ENCODE measurements around the gene PLCD4.
A peak's percentile ranks its signal among the peaks of the same experiment; 100 is the strongest.

The PLCD4 gene

GRCh38 chr2:218621007-218621406, 13.3 kb downstream of the PLCD4 start:
- no peak for DNase-seq (ENCODE audit: low read depth in 2 of 2)

GRCh38 chr2:218622606-218623365, 15.1 kb downstream of the PLCD4 start:
- DNase-seq (ENCODE audit: low read depth in 2 of 2) = no peak

- DNase-seq (ENCODE audit: low read depth in 2 of 2) = no peak
Observed at GRCh38 chr2:218623366-218623705, 15.6 kb downstream of the PLCD4 start.

GRCh38 chr2:218626369-218626768, 18.7 kb downstream of the PLCD4 start:
- DNase-seq (ENCODE audit: low read depth in 2 of 2) = no peak

GRCh38 chr2:218627939-218628338, 20.2 kb downstream of the PLCD4 start:
- DNase-seq (ENCODE audit: low read depth in 2 of 2) = no peak

GRCh38 chr2:218631837-218632236, 24.1 kb downstream of the PLCD4 start:
- no peak for DNase-seq (ENCODE audit: low read depth in 2 of 2)

GRCh38 chr2:218635719-218636118, 28.0 kb downstream of the PLCD4 start:
- DNase-seq (ENCODE audit: low read depth in 2 of 2) = no peak

GRCh38 chr2:218638372-218638771, 30.7 kb downstream of the PLCD4 start:
- DNase-seq (ENCODE audit: low read depth in 2 of 2) = no peak

- no peak for DNase-seq (ENCODE audit: low read depth in 2 of 2)
Observed at GRCh38 chr2:218642121-218642656, 34.5 kb downstream of the PLCD4 start.

GRCh38 chr2:218642786-218643185, 35.1 kb downstream of the PLCD4 start:
- no peak for DNase-seq (ENCODE audit: low read depth in 2 of 2)

- no peak for DNase-seq (ENCODE audit: low read depth in 2 of 2)
Observed at GRCh38 chr2:218643751-218644310, 36.1 kb downstream of the PLCD4 start.

- no peak for DNase-seq (ENCODE audit: low read depth in 2 of 2)
Observed at GRCh38 chr2:218644721-218645120, 37.0 kb downstream of the PLCD4 start.

- no peak for DNase-seq (ENCODE audit: low read depth in 2 of 2)
Observed at GRCh38 chr2:218645126-218645525, 37.4 kb downstream of the PLCD4 start.

GRCh38 chr2:218648088-218648786, 40.5 kb downstream of the PLCD4 start:
- DNase-seq (ENCODE audit: low read depth in 2 of 2) = peak; percentile 14 to 34

GRCh38 chr2:218648787-218649100, 41.0 kb downstream of the PLCD4 start:
- no peak for DNase-seq (ENCODE audit: low read depth in 2 of 2)

- no peak for DNase-seq (ENCODE audit: low read depth in 2 of 2)
Observed at GRCh38 chr2:218655751-218656150, 48.1 kb downstream of the PLCD4 start.

GRCh38 chr2:218658671-218659257, 51.1 kb downstream of the PLCD4 start:
- peak; percentile 17 to 34 for DNase-seq (ENCODE audit: low read depth in 2 of 2)

- DNase-seq (ENCODE audit: low read depth in 2 of 2) = peak; percentile 92 to 94
Observed at GRCh38 chr2:218659258-218659987, 51.7 kb downstream of the PLCD4 start, which contains the start of the genes BCS1L and ZNF142. Gene BCS1L, plus strand, starts transcription at chr2:218659683. Its CDS starts 1,305 bp downstream, at chr2:218660988. Gene ZNF142, minus strand, starts transcription at chr2:218659623. Its CDS starts 3,194 bp downstream, at chr2:218656429.

GRCh38 chr2:218659988-218660358, 52.3 kb downstream of the PLCD4 start:
- DNase-seq (ENCODE audit: low read depth in 2 of 2) = no peak

- no peak for DNase-seq (ENCODE audit: low read depth in 2 of 2)
Observed at GRCh38 chr2:218662377-218662776, 54.7 kb downstream of the PLCD4 start.

GRCh38 chr2:218662827-218663226, 55.1 kb downstream of the PLCD4 start:
- no peak for DNase-seq (ENCODE audit: low read depth in 2 of 2)

GRCh38 chr2:218663901-218664300, 56.2 kb downstream of the PLCD4 start:
- no peak for DNase-seq (ENCODE audit: low read depth in 2 of 2)
